NCI-H1417 treated with DMSO at 0.1 percent for 48 hours (cell line): ENCODE measurements around the gene MAB21L4.

Experiments
- DNase-seq: peaks from one replicate; lab custom pipeline; 2025; lab: John Stamatoyannopoulos, UW

Gene MAB21L4

DNA sequence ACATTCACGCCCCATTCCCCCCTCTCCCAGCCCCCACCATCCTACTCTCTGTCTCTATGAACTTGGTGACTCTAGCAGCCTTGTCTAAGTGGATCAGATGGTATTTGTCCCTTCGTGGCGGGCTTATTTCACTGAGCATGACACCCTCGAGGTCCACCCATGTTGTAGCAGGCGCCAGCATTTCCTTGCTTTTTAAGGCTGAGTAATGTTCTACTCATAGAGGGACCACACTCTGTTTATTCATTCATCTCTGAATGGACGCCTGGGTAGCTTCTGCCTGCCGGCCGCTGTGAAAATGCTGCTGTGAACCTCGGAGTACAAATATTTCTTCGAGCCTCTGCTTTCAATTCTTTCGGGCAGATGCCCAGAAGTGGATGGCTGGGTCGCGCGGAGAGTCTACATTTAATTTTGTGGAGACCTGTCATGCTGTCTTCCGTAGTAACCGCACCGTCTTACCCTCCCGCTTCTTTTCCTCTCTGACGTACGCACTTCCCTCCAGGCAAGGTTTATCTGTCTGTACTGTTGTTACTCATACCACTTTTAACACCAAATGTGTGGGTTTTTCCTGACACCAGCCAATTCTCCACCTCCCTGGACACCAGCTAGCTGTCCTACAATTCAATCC, 15.8 kb upstream of the MAB21L4 start:
- no peak for DNase-seq

DNA sequence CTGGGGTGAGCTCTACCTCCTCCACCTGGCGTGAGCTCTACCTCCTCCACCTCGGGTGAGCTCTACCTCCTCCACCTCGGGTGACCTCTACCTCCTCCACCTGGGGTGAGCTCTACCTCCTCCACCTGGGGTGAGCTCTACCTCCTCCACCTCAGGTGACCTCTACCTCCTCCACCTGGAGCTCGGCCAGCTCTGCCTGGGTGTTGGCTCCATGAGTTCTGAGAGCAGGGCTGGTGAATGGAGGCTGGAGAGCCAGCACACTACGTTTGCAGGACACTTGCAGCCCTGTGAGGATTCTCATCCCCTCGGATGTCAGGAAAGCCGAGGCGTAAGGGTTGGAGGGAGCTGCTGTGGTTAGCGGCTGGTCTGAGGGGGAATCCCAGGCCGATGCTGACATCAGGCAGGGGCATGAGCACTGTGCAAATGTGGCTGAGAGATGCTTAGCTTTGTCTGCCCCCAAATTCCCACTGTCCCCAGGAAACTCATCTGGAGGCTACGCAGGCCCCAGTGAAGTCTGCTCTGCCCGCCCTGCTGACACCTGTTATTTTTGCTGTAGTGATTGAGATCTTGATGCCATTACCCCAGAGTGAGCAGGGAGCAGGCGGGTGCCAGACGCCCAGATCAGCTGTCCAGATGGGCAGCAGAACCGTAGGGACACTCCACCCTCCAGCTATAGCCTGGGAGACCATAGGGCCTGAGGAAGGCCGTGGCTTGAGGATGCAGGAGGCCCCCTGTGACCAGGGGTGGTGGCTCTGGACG, 13.4 kb upstream of the MAB21L4 start:
- DNase-seq = no peak

DNA sequence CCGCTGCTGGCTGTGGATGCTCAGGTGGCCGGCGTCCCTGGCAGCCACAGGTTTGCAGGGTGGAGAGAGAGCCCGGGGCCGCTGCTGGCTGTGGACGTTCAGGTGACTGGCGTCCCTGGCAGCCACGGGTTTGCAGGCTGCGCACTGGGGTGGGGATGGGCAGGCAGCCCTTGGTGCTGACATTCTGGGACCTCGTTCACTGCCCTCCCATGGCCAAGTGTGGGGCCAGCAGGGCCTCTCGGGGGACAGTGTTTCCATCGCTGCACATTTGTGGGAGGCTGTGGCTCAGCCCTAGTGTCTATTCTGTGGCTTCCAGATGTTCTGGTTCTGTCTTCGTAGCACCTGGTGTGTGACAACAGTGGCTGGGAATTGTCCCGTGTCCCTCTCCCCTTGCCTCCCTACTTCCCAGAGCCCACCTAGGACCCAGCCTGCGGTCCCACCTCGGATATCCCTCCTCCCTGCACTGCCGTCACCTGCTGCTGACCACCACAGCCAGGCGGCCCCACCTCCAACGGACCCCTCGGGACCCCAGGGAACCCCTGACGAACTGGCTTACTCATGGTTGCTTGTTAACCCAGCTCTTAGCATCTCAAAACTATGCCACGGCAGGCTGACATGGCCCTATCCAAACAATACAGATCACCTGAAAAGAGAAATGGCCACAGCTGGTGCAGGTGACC, 11.1 kb upstream of the MAB21L4 start:
- DNase-seq = no peak

DNA sequence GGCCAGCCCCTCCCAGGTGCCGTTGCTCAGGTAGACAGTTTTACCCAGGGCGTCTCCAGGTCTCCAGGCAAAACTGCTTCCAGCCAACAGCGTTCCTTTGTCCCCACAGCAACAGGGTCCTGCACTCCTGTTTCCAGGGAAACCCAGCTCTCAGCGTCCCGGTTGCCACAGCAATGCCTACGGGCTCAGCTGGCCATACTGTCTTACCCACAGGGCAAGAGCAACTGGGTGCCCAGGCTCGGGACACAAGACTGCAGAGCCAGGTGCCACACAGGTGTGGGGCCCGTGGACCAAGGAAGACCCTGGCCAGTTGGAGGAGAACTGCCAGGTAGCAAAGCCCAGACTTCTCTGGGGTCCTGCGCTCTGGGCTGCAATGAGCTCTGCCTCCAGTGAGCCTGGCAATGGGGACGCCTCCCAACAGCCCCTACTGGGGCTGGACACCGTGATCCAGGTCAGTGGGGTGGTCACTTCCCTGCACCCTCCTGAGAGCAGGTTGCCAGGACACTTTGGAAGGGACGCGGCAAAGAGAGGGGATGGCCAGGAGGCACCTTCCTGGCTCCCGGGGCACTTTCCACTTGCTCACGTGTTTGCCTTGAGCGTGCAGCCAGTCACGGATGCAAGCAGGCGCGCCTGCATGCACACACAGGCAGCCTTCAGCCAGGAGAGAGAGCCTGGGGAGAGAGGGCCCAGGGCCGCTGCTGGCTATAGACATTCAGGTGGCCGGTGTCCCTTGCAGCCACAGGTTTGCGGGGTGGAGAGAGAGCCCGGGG, 10.4 kb upstream of the MAB21L4 start, which contains the start of gene CROCC2:
Gene CROCC2, plus strand, starts transcription at position 196 of the 770 bp plus-strand sequence. Its CDS starts 178 bp downstream, at position 374.
- DNase-seq = no peak

DNA sequence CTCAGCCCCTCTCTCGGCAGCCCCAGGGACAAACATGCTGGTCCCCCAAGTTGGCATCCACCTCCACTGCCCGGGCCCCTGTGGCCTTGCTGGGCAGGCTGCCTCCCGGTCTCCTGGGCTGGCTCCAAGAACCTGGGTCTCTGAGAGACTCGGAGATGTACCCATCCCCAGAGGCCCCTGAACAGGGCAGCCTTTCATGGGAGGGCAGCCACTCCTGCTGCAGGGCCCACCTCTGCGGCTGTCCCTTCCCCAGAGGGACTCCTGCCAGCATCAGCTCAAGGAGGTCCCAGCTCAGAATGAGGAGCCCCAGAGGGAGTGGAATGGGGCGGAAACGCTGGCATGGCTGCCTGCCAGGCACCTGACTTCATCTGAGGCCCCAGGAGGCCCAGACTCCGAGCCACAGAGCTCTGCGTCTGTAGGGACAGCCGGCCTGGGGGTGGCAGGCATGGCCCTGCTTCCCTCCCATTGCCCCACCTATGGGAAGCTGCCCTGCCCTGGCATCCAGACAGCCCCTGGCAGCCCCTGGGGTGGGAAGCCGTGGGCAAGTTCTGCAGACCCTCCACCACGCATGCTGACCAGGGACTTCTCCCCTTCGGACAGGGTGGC, 9.3 kb upstream of the MAB21L4 start:
- no peak for DNase-seq

DNA sequence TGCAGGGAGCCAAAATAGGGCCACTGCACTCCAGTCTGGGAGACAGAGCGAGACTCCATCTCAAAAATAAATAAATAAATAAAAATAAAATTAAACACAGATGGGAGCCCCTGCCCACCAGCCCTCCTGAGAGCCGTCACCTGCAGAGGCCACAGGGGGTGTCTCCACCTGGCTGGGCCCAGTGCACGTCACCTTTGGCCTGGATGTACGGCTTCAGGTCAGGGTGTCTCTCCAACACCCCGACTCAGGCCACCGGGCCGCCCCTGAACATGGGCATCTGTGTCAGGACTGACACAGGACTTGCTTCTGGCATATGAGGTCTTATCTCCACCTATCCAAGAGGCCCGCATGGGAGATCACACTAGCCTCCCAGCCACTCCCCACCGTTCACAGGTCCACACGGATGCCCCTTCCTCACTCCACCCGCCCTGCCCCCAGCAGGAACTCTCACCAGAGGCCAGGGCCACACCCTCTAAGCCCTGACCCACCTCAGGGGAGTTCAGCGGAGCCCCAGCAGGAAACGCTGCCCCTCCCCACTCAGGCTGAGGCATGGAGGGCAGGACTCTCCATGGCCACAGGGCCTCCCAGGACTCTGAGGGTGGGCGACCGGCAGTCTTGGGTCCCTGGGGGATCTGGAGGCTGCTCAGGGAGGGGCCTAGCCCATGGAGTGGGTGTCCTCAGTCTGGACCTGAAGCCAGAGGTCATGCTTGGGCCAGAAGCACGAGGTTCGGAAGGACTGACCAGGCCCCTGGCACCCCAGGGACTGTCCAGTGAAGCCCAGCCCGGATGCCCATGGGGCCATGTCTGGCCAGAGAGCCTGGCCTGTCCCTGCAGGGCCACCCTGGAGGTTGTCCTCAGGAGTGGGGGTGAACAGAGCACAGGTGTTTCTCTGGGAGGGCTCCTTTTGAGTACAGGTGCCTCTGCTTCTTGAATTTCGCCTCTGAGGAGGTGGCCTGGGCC, 8.5 kb upstream of the MAB21L4 start:
- no peak for DNase-seq

DNA sequence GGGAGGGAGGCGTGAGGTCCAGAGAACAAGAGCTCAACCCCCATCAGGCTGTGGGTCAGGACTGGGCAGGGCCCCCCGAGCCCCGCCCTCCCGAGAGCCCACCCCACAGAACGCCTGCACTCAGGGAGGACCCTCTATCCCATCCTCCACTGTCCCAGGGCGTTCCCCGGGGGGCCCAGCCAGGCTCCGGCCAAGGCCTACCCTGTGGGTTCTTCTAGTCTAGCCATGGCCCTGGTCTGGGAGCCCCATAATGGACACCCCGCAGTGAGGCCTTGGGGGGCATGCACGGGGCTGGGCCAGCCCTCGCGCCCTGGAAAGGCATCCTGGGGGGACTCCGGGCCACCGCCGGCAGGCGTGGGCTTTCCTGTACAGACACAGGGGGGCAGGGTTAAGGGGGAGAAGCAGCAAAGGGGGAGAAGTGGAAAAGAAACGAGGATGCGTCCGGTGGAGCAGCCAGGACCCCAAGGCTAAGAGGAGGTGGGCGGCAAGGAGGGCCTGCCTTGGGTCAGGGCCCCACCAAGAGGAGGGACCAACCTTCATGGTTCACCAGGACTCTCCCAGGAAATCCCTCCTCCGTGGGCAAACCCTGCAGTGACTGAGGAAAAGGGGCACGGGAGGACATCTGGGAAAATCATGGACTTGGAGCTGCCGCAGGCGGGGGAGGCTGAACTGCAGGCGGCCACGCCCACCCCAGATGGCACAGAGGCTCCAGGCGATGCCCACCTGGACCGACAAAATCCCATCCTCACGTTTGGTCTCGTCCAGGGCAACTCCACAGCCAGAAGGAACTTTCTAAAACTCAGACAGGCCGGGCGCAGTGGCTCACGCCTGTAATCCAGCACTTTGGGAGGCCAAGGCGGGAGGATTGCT, 7.5 kb upstream of the MAB21L4 start:
- no peak for DNase-seq

DNA sequence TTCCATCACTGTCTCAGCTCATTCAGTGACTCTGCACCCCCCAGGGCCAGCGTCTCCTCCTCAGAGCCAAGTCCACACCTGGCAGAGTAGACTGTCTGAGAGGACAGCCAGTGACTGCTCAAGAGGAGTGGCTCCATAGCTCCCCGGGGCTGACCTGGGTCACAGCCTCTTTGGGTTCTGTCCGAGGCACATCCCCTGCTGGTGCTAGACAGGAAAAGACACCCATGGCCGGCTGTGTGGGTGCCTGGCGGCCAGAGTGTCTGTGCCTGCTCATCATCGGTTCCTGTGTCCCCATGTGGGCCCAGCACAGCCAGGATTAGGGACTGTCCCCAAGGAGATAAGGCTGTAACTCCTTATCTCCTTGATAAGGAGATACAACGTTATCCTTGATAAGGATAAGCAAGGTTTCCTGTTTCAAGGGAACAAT, 6.7 kb upstream of the MAB21L4 start:
- DNase-seq = no peak

DNA sequence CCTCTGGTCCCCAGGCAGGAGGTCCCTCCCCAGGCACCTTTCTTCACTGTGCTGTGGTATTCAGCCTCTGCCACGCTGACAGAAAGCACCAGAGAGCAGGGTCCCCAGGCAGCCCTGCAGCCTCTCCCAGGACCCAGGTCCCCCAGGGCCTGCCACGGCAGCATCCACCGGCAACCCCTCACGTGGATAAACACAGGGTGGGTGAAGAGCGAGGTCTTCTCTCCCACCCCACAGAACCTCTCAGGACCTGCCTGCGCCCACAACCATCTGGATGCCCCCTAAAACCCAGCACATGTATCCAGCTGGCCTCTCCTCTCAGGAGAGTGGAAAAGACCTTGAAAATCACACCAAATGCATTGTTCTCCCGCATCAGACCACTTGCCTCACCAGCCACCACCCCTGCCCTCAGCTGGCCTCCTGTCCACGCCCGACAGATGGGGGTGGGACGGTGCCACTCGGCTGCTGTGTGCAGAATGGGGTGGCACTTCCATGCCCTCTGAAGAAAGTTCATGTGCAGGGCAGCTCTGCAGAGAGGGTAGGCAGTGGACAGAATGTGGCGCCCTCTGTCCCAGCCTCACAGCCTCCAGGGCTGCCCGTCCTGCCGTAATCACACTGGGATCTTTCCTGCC, 6.1 kb upstream of the MAB21L4 start:
- no peak for DNase-seq

DNA sequence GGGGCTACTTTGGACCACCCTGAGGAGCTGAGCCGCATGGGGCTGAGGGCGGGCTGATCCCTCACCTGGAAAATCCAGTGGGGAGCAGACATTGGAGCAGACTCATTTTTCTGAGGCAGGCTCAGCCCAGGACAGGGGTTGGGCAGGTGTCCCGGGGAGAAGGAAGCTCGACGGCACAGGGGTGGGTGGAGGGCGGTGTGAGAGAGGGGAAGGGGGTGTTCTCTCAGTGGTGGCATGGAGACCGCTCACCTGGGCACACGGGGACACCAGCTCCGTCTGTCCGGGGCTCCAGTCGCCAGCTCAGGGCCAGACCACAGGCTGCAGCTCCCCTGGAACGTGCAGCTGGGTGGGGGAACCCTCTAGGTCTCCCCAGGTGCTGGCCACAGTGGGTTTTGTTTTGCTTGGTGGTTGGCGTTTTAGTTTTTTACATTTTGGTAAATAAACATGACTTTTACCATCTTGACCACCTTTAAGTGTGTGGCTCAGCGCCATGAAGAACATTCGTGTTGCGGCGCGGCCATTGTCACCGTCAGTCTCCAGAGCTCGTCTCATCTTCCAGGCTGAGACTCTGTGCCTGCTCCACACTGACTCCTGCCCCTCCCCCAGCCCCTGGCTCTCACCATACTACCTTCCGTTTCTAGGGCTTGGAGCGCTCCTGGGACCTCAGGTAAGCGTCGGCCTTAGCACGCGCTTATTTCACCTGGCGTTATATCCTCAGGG, 4.3 kb upstream of the MAB21L4 start:
- no peak for DNase-seq

DNA sequence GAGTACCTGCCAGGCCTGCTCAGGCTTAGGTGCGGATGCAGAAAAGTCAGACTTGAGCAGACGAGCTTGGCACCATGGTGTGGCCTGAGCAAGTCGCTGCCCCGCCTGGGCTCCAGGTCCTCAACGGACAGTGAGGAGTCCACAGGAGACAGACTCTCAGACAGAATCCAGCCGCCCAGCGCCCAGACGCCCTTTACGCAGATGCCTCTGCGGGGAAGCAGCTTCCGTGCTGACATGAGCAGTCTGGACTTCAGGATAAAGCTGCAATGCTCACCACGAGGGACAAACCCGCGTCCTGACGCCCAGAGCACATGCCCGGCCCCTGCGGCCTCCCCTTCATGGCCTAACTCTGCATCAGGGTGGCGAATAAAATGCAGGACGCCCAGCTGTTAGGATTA, 3.5 kb upstream of the MAB21L4 start:
- DNase-seq = no peak

DNA sequence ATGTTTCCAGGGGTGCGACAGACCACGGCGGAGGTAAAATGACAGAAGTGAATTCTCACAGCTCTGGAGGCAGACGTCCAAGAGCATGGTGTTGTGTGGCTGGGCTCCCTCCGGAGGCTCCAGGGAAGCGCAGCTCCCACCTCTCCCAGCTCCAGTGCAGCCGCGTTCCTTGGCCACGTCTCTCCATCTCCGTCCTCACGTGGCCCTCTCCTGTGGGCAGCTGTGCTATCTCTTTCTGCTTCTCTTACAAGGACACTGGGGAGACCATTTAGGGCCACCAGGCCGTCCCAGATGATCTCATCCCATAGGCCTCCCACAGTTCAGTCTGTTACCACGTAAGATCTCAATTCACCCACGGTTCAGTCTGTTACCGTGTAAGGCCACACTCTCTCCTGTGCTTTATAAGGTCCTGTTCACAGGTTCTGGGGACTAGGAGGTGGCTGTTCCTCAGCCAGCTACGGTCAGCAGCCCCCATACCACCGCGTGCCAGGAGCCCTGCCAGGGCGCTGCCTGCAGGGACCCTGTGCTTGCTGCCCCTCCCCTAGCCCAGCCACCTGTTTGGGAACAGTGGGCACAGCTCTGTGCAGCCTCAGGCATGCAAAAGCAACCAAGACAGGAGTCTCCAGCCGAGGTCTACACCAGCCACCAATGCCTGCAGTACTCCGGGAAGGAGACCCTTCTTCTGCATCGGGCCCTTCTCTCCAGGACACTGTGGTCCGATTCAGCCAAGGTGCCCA, 2.9 kb upstream of the MAB21L4 start:
- DNase-seq = no peak

DNA sequence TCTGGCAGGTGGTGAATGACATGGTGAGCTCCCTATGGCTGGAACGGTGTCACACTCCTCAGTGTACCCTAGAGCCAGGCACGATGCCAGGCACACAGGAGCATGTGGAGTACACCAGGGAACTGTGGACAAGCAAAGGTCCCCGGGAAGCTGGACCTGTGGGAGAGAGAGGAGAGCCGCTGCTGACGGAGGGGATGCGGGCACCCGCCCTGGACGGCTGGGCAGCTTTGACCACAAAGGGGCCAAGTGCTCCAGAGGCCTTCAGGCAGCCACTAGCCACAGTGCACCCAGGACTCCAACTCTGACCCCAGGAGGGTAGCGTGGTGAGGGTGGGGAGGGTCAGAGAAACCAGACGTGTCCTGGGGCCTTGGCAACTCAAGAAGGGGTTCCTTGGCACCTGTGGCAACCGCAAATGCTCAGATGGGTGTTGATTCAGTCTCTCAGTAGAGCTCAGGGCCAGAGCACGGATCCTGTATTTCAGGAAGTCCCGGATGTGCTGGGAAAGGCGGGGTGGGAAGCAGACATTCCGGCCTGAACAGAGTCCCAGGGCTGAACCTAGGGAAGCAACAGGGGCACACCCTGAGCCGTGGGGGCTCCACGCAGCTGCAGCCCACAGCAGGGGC, 2.3 kb upstream of the MAB21L4 start:
- DNase-seq = no peak

DNA sequence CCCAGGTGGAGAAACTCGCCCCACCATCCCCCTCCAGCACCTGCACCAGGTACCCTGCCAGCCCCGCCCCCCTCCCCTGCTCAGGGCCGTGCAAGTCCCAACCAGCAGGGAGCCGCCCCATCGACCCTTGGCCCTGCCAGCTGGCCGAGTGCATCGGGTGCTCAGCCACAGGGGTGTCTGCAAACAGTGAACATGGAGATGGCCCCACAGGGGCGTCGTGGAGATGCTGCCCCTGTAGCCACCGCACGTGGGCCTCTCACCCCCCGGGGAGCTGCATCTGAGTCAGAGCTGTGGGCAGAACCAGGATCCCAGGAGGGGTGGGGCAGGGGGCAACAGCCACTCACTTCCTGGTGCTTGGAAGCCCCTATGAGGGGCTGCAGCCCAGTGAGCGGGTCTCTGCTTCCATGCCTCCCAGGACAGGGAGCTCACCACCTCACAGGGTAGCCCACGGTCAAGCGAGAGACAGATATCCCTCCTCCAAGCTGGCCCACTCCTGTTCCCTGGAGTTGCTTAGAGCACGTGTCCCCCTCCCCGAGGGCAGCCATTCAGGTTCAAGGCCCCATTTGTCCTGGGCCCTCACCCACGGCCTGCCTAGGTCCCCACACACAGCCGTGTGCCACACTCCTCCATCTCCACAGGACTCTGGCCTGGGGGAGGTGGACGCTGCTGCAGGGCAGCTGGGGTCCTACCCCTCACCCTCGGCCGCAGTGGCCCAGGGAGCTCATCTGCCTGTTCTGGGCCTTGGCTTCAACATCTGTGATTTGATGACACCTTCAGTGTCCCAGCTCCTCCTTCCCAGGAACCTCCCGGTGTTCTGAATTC, 1.1 kb upstream of the MAB21L4 start:
- DNase-seq = no peak

DNA sequence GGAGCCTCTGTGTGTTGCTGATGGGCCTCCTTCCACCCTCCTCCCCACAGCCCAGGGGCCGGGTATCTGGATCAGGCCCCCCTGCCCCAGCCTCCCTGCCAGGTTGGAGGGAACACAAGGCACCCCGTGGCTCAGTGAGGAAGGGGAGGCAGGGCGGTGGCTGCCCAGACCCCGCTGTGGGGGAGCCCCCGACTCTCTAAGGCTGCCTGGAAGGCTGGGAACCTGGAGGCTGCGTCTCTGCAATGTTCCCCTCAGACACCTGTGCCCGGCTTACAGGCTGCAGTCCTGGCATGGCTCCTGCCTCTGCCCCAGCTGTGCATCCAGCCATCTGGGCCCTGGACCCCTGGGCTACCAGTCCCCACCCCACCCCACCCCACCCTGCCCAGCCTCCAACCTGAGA, 438 bp upstream of the MAB21L4 start:
- DNase-seq = no peak

DNA sequence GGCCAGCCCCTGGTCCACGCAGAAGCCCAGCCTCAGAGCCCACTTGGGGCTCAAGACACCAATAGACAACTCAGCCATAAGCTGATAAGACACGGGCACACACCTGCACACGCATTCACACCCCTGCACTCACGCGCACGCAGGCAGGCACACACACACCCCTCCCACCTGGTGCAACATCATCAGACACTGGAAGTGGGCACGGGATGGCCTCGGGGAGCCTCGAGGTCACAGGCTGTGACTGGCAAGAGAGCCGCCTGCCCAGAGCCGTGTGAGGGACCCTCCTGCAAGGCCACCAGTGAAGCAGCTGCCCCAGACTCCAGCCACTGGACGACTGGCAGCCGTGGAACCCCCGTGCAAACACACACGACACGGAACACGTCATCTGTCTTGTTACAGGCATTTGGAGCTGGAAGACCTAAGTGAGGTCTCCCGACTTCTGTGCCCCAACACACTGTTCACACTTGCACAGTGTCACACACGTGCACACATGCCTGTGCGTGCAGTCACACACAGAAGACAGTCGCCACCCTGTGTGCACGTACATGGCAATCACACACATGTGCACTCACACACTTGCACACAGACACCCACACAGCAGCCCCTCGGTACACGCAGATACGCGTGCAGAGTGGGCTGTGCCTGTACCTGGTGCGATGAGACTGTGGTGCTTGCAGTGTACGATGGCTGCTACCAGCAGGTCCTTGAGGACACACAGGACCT, 959 bp downstream of the MAB21L4 start:
- DNase-seq = no peak
